H1 (cell line): ENCODE measurements around the gene BTBD1.

Experiments used
- CTCF ChIP-seq, 3 experiments: IDR thresholded peaks; 1 replicate in 2 of 3; 2 replicates in 1 of 3; pipeline versions ENCODE4 v1.5.1 to v1.6.1; 2011; ENCODE audit warnings: low read length in 3 of 3, mild to moderate bottlenecking in 3 of 3, inconsistent platforms in 2 of 3, low read depth in 1 of 3, moderate library complexity in 1 of 3; ENCODE audit not compliant: insufficient read depth in 1 of 3; ENCODE audit errors: control extremely low read depth in 1 of 3
- EP300 ChIP-seq, 2 experiments: IDR thresholded peaks; 1 replicate in 1 of 2; 2 replicates in 1 of 2; pipeline ENCODE4 v1.6.1; 2011 to 2012; ENCODE audit warnings: low read depth in 2 of 2, low read length in 2 of 2, mild to moderate bottlenecking in 2 of 2, borderline replicate concordance in 1 of 2, inconsistent platforms in 1 of 2, moderate library complexity in 1 of 2
- POLR2AphosphoS5 ChIP-seq: IDR thresholded peaks from 2 replicates; pipeline ENCODE4 v1.6.1; 2011; ENCODE audit warnings: low read depth, low read length

DNA sequence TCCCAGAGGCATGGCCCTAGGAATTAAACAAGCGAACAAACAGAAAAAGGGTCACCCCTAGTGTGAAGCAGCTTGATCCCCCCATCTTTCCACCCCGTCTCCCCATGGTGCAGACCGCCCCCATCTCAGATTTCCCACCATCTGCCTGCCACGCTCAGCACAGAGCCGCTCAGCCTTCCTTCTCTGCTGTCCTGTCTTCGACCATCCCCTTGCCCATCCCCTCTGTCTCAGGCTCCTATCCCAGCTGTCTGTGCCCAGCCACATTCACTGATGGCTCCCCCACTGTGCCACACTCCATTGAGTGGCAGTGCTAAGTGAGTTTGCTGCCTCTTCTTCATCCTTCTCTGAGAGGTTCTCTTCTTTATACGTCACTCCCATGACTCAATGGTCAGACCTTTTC is 11.7 kb upstream of the BTBD1 start:
- TF ChIP-seq EP300 (IDR thresholded peaks at IDR 0.05; ENCODE audit: borderline replicate concordance in 1 of 2, low read depth in 2 of 2, low read length in 2 of 2): no peak
- no peak for TF ChIP-seq POLR2AphosphoS5
- no peak for TF ChIP-seq CTCF (IDR thresholded peaks at IDR 0.05; ENCODE audit: control extremely low read depth in 1 of 3, insufficient read depth in 1 of 3, low read depth in 1 of 3, low read length in 3 of 3)
